IMR-90 (cell line): ENCODE results near the gene EVA1C.

Experiments used
- BHLHE40 ChIP-seq: fragments of 150-350 bp; IDR thresholded peaks from 2 replicates; pipeline ENCODE4 v1.6.1; 2016; ENCODE audit warnings: mild to moderate bottlenecking, low read depth, low read length
- CEBPB ChIP-seq: IDR thresholded peaks from 2 replicates; pipeline ENCODE4 v1.6.1; 2012; ENCODE audit warnings: low read depth, low read length, improper control_type of control experiment
- MAFK ChIP-seq: IDR thresholded peaks from 2 replicates; pipeline ENCODE4 v1.6.1; 2012; ENCODE audit warnings: low read depth, low read length, improper control_type of control experiment
- MAZ ChIP-seq: IDR thresholded peaks from 2 replicates; pipeline ENCODE4 v1.6.1; 2012; ENCODE audit warnings: low read depth, mild to moderate bottlenecking, low read length, improper control_type of control experiment, moderate library complexity, borderline replicate concordance
- POLR2A ChIP-seq: IDR thresholded peaks from 2 replicates; pipeline ENCODE4 v1.6.1; 2012; ENCODE audit warnings: mild to moderate bottlenecking, low read depth, low read length
- RAD21 ChIP-seq: IDR thresholded peaks from 2 replicates; pipeline ENCODE4 v1.6.1; 2012; ENCODE audit warnings: low read length, improper control_type of control experiment
- RCOR1 ChIP-seq: IDR thresholded peaks from 2 replicates; pipeline ENCODE4 v1.6.1; 2012; ENCODE audit warnings: mild to moderate bottlenecking, low read length, improper control_type of control experiment; ENCODE audit not compliant: insufficient replicate concordance
- RFX5 ChIP-seq: IDR thresholded peaks from 2 replicates; pipeline ENCODE4 v1.8.0; 2012; ENCODE audit warnings: low read depth, mild to moderate bottlenecking, low read length, moderate library complexity
- SMC3 ChIP-seq: fragments of 150-350 bp; IDR thresholded peaks from 2 replicates; pipeline ENCODE4 v1.6.1; 2016; ENCODE audit warnings: low read depth, mild to moderate bottlenecking, antibody characterized with exemption, low read length, moderate library complexity
- TF ChIP-seq, protein P1 (sequence below): conservative IDR thresholded peaks from 2 replicates; pipeline ENCODE4 v1.5.1; 2012; ENCODE audit warnings: mild to moderate bottlenecking, low read depth, low read length, improper control_type of control experiment
- TF ChIP-seq, protein P2 (sequence below): fragments of 150-350 bp; IDR thresholded peaks from 2 replicates; pipeline ENCODE4 v1.6.1; 2016; ENCODE audit warnings: low read depth, mild to moderate bottlenecking, low read length, moderate library complexity, borderline replicate concordance
- TF ChIP-seq, protein P3 (sequence below): fragments of 150-350 bp; IDR thresholded peaks from 2 replicates; pipeline ENCODE4 v1.6.1; 2017; ENCODE audit warnings: mild to moderate bottlenecking, antibody characterized with exemption, low read length, low read depth

DNA sequence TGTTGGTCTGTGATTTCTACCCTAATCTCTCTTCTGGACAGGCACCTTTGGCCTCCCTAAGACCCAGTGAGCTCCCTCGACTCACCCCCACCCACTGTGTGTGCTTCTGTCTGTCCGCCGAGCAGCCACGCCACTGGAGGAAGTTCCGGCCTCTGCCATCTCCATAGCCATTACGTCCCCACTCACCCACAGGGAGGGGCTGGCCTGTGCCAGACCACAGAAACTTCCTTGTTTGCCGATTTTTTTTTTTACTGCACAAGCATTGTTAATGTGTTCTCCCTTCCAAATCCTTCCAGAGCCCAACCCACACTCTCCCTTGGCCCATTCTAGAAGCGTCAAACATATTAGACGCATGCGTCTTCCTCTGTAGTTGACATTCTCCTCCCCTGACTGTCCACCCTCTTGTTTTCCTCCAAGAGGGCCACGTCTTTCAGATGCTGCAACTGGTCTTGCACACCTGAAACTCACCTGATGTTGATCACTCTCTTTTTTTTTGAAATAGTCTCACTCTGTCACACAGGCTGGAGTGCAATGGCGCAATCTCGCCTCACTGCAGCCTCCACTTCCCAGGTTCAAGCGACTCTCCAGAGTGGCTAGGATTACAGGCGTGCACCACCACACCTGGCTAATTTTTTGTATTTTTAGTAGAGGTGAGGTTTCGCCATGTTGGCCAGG is 72.3 kb downstream of the EVA1C start:
- TF ChIP-seq, protein P1, sequence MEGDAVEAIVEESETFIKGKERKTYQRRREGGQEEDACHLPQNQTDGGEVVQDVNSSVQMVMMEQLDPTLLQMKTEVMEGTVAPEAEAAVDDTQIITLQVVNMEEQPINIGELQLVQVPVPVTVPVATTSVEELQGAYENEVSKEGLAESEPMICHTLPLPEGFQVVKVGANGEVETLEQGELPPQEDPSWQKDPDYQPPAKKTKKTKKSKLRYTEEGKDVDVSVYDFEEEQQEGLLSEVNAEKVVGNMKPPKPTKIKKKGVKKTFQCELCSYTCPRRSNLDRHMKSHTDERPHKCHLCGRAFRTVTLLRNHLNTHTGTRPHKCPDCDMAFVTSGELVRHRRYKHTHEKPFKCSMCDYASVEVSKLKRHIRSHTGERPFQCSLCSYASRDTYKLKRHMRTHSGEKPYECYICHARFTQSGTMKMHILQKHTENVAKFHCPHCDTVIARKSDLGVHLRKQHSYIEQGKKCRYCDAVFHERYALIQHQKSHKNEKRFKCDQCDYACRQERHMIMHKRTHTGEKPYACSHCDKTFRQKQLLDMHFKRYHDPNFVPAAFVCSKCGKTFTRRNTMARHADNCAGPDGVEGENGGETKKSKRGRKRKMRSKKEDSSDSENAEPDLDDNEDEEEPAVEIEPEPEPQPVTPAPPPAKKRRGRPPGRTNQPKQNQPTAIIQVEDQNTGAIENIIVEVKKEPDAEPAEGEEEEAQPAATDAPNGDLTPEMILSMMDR: no peak
- no peak for TF ChIP-seq RAD21
- TF ChIP-seq CEBPB: no peak
- TF ChIP-seq BHLHE40: no peak
- TF ChIP-seq POLR2A: no peak
- TF ChIP-seq RFX5: no peak
- TF ChIP-seq, protein P2, sequence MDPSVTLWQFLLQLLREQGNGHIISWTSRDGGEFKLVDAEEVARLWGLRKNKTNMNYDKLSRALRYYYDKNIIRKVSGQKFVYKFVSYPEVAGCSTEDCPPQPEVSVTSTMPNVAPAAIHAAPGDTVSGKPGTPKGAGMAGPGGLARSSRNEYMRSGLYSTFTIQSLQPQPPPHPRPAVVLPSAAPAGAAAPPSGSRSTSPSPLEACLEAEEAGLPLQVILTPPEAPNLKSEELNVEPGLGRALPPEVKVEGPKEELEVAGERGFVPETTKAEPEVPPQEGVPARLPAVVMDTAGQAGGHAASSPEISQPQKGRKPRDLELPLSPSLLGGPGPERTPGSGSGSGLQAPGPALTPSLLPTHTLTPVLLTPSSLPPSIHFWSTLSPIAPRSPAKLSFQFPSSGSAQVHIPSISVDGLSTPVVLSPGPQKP: no peak
- no peak for TF ChIP-seq SMC3
- no peak for TF ChIP-seq MAZ
- no peak for TF ChIP-seq RCOR1
- TF ChIP-seq, protein P3, sequence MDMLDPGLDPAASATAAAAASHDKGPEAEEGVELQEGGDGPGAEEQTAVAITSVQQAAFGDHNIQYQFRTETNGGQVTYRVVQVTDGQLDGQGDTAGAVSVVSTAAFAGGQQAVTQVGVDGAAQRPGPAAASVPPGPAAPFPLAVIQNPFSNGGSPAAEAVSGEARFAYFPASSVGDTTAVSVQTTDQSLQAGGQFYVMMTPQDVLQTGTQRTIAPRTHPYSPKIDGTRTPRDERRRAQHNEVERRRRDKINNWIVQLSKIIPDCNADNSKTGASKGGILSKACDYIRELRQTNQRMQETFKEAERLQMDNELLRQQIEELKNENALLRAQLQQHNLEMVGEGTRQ: no peak
- no peak for TF ChIP-seq MAFK
